Ramos (cell line): ENCODE measurements around the gene ASCL2.

Experiments
- in situ Hi-C: fragments of 300-500 bp; cut with MboI; formaldehyde crosslinking; loops from one replicate; pipeline ENCODE4 v1.14.3; 2022; ENCODE audit warnings: low sequenced_read_pairs; ENCODE audit not compliant: unreplicated experiment

Gene ASCL2

DNA sequence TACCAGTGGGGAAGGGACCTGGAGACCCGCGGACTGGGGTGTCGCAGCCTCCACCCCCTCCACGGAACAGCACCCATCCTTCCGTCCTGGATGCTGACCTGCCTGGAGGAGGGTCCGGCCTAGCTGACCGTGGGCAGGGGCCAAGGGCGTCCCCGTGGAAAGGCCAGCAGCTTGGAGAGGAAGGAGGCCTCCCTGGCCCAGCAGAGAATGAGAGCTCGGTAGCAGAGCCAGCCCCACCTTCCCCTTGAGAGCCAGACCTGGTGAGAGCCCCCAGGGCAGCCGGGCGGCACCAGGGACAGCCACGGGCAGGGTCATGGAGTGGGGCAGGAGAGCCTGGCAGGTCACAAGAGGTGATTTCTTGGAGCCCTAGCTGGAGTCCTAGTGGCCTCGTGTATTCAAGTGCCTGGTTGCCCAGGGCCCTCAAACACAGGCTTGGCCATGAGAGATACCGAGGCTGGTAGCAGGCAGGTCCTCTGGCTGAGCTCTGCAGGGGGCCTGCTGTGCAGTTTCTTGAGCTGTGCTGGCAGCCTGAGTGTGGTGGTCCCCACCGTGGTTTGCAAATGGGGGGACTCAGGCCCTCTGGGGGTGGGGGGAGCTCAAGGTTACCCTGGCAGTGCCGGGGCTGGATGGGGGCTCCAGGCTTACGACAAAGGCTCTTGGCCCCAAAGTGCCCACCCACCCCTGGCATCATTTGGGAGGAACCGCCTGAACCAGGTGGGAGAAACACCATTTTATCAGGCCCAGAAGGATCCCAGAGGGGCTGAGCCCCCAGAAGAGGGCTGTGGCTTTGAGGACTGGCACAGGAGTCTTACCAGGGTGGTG lies 39.1 kb upstream of the ASCL2 start:
- in situ Hi-C loops, result loop anchor here (5.0 kb wide), 1 partner anchor 108 kb away; no protein-coding TSS in a partner anchor

DNA sequence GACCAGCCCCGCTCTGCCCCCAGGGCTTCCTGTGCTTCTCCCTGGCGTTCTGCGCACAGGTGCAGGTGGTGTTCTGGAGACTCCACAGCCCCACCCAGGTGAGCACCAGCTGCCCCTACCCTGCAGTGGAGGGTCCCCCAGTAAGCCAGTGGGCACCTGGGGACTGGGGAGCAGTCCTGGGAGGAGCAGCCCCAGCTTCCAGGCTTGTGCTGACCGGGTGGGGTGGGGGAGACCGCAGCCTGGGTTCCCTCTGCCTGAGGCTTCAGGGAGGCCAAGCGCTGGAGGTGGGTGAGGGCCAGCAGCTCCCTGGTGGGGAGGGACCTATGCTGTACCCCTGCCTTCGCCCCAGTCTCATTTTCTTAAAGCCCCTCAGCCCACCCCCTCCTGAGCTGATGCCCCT lies 38.3 kb upstream of the ASCL2 start:
- in situ Hi-C loops, result no loop called here

GRCh38 chr11:2307501-2308331 lies 37.3 kb upstream of the ASCL2 start:
- in situ Hi-C loops, result no loop called here

GRCh38 chr11:2306877-2307500 lies 36.6 kb upstream of the ASCL2 start:
- in situ Hi-C loops, result no loop called here

GRCh38 chr11:2306452-2306823 lies 36.0 kb upstream of the ASCL2 start:
- in situ Hi-C loops, result no loop called here

- in situ Hi-C loops, result no loop called here
Measured at GRCh38 chr11:2305788-2306451, 35.5 kb upstream of the ASCL2 start.

DNA sequence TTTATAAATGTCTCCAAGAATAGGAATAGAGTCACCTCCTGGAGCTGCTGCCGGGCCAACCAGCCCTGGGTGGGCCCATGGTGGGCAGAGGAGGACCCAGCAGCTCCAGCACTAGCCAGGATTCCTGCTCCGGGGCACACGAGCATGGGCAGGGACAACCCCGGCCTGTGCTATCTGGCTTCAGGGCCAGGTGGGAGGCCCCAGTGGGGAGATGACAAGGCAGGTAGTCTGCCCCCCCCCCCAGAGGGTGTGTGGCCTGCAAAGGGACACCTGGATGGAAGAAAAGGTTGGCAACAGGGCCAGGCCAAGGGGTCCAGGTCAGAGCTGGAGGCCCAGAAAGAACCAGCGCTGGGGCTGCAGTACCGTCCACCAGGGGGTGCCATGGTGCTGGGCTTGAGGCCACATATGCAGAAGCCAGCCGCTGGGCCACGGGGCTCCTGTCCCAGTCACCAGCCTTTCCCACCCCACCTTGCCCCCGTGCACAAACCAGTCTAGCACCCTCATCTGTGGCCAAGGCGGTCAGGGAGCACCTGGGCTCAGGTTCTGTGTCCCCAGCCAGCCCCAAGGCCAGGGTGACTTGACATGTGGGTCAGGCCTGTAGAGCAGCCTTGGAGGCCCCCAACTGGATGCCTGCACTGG lies 34.9 kb upstream of the ASCL2 start:
- in situ Hi-C loops, result no loop called here

- in situ Hi-C loops, result no loop called here
Measured at GRCh38 chr11:2304506-2305139, 34.2 kb upstream of the ASCL2 start.

DNA sequence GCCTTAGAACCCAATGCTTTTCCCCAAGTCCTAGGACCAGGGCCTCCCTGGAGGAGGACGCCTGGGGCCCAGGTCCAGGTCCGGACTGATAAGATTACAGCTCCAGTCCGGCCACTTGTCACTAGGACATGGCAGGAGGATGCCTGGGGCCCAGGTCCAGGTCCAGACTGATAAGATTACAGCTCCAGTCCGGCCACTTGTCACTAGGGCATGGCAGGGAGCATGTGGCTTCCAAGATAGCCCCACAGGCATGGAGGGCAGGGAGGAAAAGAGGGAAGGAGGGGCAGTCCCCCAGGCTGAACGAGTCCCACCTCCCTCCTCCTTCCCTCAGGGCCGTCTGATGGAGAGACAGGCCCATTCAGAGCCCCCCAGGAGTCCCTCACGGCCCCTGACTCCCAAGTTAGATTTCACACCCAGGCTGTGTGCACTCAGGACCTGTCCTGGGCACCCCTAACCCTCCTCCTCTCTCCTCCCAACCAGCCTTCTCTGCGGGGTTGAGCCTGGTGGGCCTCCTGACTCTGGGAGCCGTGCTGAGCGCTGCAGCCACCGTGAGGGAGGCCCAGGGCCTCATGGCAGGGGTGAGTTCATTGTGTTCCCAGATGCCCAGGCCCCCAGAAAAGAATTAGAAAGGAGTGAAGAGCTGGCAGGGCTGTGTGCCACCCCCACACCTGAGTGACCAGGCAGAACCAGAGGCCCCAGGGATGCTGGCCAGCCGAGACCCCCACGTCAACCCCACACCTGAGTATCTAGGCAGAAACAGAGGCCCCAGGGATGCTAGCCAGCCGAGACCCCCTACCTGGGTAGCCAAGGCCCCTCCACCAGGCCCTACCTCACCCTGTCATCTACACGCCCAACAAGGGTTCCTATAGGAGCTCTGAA lies 33.5 kb upstream of the ASCL2 start:
- in situ Hi-C loops, result no loop called here

DNA sequence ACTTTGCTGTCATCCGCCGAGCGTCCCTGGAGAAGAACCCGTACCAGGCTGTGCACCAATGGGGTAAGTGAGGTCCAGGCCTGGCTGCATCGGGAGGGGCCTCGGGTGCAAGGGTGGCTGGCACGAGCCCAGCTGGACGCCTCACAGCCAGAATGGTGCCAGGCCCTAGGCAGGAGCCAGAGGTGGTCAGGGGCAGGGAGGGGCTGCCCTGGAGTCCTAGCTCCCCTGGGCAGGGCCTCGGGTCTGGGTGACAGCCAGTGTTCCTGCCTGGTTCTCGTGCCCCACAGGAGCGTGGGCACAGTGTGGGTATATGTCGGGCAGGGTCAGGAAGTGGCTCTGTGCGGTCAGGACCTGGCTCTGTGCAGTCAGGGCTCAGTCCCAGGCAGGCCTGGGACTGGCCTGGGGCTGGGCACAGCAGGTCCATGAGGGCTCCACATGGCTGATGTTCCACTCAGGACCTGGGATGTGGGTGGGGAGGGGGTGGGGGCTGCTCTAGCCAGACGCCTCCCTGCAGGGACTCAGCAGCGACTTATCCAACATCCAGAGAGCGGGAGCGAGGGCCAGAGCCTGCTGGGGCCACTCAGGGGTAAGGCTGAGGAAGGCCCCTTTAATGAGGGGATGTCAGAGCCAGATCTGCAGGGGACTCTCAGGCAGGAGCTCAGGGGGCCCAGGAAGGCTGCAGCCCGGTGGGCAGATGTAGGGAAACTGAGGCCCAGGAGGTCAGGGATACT lies 32.7 kb upstream of the ASCL2 start:
- in situ Hi-C loops, result no loop called here

- in situ Hi-C loops, result no loop called here
Measured at GRCh38 chr11:2302306-2302895, 32.0 kb upstream of the ASCL2 start.

DNA sequence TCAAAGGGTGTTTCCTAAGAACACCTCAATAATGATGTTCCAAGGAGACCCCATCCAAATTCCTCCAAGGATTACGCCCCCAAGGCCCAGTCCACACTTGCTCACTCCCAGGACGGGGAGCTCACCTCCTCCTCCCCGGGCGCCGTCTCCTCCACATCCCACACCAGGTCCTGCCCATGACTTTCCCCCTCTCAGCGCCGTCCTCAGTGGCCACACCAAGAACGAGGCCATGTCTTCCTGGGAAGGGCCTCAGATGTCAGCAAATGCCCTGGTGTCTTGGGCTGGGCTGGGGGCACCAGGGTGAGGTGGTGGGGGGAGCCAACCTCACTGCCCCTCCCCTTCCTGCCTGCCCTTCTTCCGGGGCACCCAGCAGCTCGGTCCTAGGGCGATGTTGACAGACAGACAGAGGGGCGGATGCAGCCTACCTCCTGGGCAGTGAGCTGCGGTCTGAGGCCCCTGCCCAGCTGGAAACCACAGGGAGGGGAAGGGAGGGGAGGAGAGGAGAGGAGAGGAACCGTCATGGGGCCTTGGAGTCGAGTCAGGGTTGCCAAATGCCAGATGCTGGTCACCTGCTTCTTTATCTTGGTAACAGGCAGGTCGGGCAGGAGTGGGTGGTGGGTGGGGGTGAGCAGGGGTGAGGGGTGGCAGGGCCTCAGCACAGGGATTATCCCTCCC lies 31.4 kb upstream of the ASCL2 start, which contains the start of the genes C11orf21 and TSPAN32:
Gene C11orf21 (minus strand): TSS at position 288 of the 675 bp plus-strand sequence. CDS start 110 bp downstream, at position 178.
Gene TSPAN32 (plus strand): TSS at position 383 of the 675 bp plus-strand sequence. CDS start 137 bp downstream, at position 520.
- in situ Hi-C loops, result no loop called here

DNA sequence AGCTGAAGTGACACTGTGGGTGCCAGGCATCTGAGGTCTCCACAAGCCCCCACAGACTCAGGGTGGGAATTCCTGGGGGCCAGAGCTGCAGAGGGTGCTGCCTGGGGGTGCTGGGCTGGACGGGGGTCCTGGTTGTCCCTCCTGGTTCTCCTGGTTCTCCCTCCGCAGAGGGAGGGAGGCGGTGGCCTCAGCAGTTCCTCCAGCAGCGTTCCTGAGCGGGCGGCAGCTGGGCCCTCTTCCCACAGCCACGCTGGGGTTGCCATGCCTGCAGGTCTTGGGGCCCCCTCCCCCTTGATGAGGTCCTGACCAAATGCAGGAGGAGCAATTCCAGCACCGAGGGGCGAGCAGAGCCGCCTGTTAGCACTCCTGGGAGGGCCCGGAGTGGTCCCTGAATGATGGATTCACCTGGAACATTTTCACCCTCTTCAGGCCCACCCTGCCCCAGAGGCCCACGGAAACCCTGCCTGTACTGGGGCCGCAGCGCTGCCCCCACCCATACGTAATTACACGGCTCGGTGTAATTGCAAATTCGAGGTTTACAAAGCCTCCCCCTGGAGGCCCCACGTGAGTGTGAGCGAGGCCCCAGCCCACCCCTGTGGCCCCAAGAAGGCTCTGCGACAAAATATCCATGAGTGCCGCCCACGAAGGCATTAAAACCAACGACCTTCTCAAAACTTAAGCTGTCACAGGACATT lies 30.7 kb upstream of the ASCL2 start:
- in situ Hi-C loops, result no loop called here

DNA sequence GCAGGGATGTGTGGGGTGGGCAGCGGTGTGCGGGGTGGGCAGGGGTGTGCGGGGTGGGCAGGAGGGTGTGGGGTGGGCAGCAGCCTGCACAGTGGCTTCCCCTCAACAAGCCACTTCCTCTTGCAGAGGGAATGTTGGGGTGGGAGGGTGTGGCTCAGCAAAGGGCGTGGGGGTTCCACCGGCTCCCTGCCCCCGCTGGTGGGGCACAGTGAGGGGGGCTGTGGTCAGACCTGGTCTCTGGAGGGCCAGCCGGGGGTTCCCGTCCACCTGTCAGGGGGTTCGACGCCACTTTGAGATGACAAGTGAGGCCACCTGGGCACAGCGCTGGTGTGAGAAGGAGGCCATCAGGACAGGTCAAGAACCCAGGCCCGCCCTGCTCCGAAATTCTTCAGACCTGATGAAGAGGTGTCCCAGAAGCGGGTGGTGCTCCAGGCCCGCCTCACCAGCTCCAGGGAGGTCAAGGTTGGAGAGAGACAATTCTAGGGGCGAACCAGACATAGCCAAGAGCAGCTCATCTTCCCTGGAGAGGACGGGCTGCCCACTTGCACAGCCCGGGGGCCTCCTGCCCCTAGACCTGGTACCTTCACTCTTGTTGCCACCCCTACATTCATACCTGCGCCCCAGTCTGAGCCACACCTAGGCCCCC lies 30.0 kb upstream of the ASCL2 start:
- in situ Hi-C loops, result no loop called here

GRCh38 chr11:2299773-2300172 lies 29.4 kb upstream of the ASCL2 start:
- in situ Hi-C loops, result no loop called here
